GM12878 (cell line): ENCODE data around the gene VASP. TPM values are rescaled to one million over a fixed set of nuclear protein-coding genes. Genes with fewer than 3 reads are reported as not detected.

ENCODE experiments used
- ATAC-seq: fragments of 200-7000 bp; cut with Tn5 transposase; 3 replicates; pipeline ENCODE4 v1.9.1; 2020; ENCODE audit warnings: mild to moderate bottlenecking, moderate library complexity
- BruUV-seq: library from RNA; stranded (reverse); fragments of 400-500 nt; replicated peaks from 2 replicates; lab custom pipeline; 2021; lab: Mats Ljungman, UMichigan
- CTCF ChIA-PET: fragments of 300-600 bp; sonication (Branson Sonifier 250); formaldehyde crosslinking; extraction: SDS; loops from one replicate; lab custom pipeline; 2021; ENCODE audit warnings: inconsistent platforms; lab: Yijun Ruan, JAX
- POLR2A ChIA-PET: fragments of 350-600 bp; formaldehyde crosslinking; extraction: SDS; loops from one replicate; lab custom pipeline; 2021; ENCODE audit warnings: inconsistent platforms; lab: Charles Lee
- RAD21 ChIA-PET: fragments of 300-600 bp; sonication (Branson Sonifier 250); formaldehyde crosslinking; loops from one replicate; lab custom pipeline; 2023; ENCODE audit warnings: antibody characterized with exemption; ENCODE audit not compliant: unreplicated experiment; lab: Charles Lee
- SMC1A ChIA-PET: fragments of 300-600 bp; sonication (Branson Sonifier 250); formaldehyde crosslinking; loops from one replicate; lab custom pipeline; 2023; ENCODE audit not compliant: unreplicated experiment, uncharacterized antibody; lab: Charles Lee
- DNase-seq: peaks from one replicate; pipeline ENCODE4 v3.0.0-alpha.2; 2011; ENCODE audit warnings: low read depth, low spot score
- FAIRE-seq: peaks from 3 replicates; lab custom pipeline; 2011; peaks lifted over from hg19 to GRCh38; lab: Jason Lieb, UNC
- H2AFZ ChIP-seq: 2 replicates; pipeline ENCODE4 v1.6.0; 2011; ENCODE audit warnings: low read depth, low read length, control low read depth; ENCODE audit not compliant: control insufficient read depth
- H3K27ac ChIP-seq: 2 replicates; pipeline ENCODE4 v1.5.1; 2011; ENCODE audit warnings: control low read depth; ENCODE audit not compliant: control insufficient read depth, insufficient read depth
- H3K27me3 ChIP-seq, 2 experiments: replicated peaks in 1 of 2; 2 replicates each; pipeline versions ENCODE4 v1.6.0 to v1.6.1; 2011; ENCODE audit warnings: low read length in 1 of 2; ENCODE audit not compliant: control insufficient read depth in 2 of 2, insufficient read depth in 2 of 2
- H3K36me3 ChIP-seq, 2 experiments: 2 replicates each; pipeline ENCODE4 v1.5.1; 2011; ENCODE audit warnings: low read length in 1 of 2; ENCODE audit not compliant: control insufficient read depth in 2 of 2, insufficient read depth in 2 of 2
- H3K4me1 ChIP-seq: 2 replicates; pipeline ENCODE4 v1.6.1; 2011; ENCODE audit warnings: mild to moderate bottlenecking, low read length, moderate library complexity, mixed read lengths; ENCODE audit not compliant: control insufficient read depth, insufficient read depth
- H3K4me2 ChIP-seq: 2 replicates; pipeline ENCODE4 v1.6.0; 2011; ENCODE audit warnings: control low read depth; ENCODE audit not compliant: control insufficient read depth, insufficient read depth
- H3K4me3 ChIP-seq: fragments of 200-600 bp; sonication (generic); 2 replicates; pipeline ENCODE4 v1.5.1; 2016
- H3K79me2 ChIP-seq: 2 replicates; pipeline ENCODE4 v1.6.0; 2011; ENCODE audit warnings: low read length; ENCODE audit not compliant: control insufficient read depth, insufficient read depth
- H3K9ac ChIP-seq: 2 replicates; pipeline ENCODE4 v1.8.0; 2011; ENCODE audit warnings: low read length, control low read depth, mixed read lengths; ENCODE audit not compliant: control insufficient read depth, insufficient read depth
- H3K9me3 ChIP-seq: replicated peaks from 3 replicates; pipeline ENCODE4 v1.5.1; 2011; ENCODE audit warnings: mild to moderate bottlenecking, low read length; ENCODE audit not compliant: control insufficient read depth, insufficient read depth
- H4K20me1 ChIP-seq: 2 replicates; pipeline ENCODE4 v1.6.0; 2011; ENCODE audit not compliant: control insufficient read depth, insufficient read depth
- EED ChIP-seq: sonication (generic); IDR thresholded peaks from 2 replicates; pipeline ENCODE4 v1.6.1; 2016; ENCODE audit warnings: antibody characterized with exemption, low read depth
- EGR1 ChIP-seq, 2 experiments: IDR thresholded peaks; 1 replicate in 1 of 2; 2 replicates in 1 of 2; pipeline ENCODE4 v1.6.1; 2011 to 2012; ENCODE audit warnings: low read depth in 2 of 2, low read length in 2 of 2, borderline replicate concordance in 1 of 2, mild to moderate bottlenecking in 1 of 2, moderate library complexity in 1 of 2
- ESRRA ChIP-seq: IDR thresholded peaks from 2 replicates; pipeline ENCODE4 v1.6.1; 2012; ENCODE audit warnings: mild to moderate bottlenecking, low read length, improper control_type of control experiment
- GABPA ChIP-seq: IDR thresholded peaks from 2 replicates; pipeline ENCODE4 v1.6.1; 2014; ENCODE audit warnings: antibody characterized with exemption, low read depth, mild to moderate bottlenecking, inconsistent platforms
- IKZF1 ChIP-seq: fragments of 450-650 bp; conservative IDR thresholded peaks from 2 replicates; pipeline ENCODE4 v1.6.1; 2017; ENCODE audit warnings: antibody characterized with exemption, mild to moderate bottlenecking
- MEF2B ChIP-seq: fragments of 450-650 bp; IDR thresholded peaks from 2 replicates; pipeline ENCODE4 v1.6.1; 2018; ENCODE audit warnings: mild to moderate bottlenecking, moderate library complexity; ENCODE audit not compliant: partially characterized antibody, poor library complexity, severe bottlenecking
- NFIC ChIP-seq: IDR thresholded peaks from 2 replicates; pipeline ENCODE4 v1.6.1; 2012; ENCODE audit warnings: low read depth, mild to moderate bottlenecking, inconsistent platforms, low read length, moderate library complexity
- PKNOX1 ChIP-seq: fragments of 450-650 bp; IDR thresholded peaks from 2 replicates; pipeline ENCODE4 v1.6.1; 2016; ENCODE audit warnings: mild to moderate bottlenecking
- POLR2AphosphoS2 ChIP-seq: IDR thresholded peaks from 2 replicates; pipeline ENCODE4 v1.6.1; 2011; ENCODE audit warnings: low read depth, mild to moderate bottlenecking, low read length, improper control_type of control experiment, moderate library complexity
- RBBP5 ChIP-seq: fragments of 200-600 bp; sonication (generic); conservative IDR thresholded peaks from 2 replicates; pipeline ENCODE4 v1.6.1; 2016
- SMARCA5 ChIP-seq: fragments of 450-650 bp; IDR thresholded peaks from 2 replicates; pipeline ENCODE4 v1.6.1; 2017; ENCODE audit warnings: mild to moderate bottlenecking
- SREBF1 ChIP-seq: IDR thresholded peaks from 2 replicates; pipeline ENCODE4 v1.6.1; 2012; ENCODE audit warnings: mild to moderate bottlenecking, low read length
- ZBTB4 ChIP-seq: fragments of 450-650 bp; formaldehyde crosslinking; IDR thresholded peaks from 2 replicates; pipeline ENCODE4 v1.4.0; 2022; ENCODE audit warnings: mild to moderate bottlenecking, moderate library complexity
- ZNF217 ChIP-seq: fragments of 450-650 bp; IDR thresholded peaks from 2 replicates; pipeline ENCODE4 v1.6.1; 2017; ENCODE audit warnings: antibody characterized with exemption, mild to moderate bottlenecking
- ZSCAN29 ChIP-seq: fragments of 450-650 bp; IDR thresholded peaks from 2 replicates; pipeline ENCODE4 v1.6.1; 2017; ENCODE audit warnings: mild to moderate bottlenecking, moderate library complexity
- WGBS: methylation state at CpG from one replicate; pipeline ENCODE4 v1.1.6; 2016; ENCODE audit warnings: low lambda C conversion rate; ENCODE audit not compliant: insufficient replicate concordance, insufficient coverage; ENCODE audit errors: missing lambda C conversion rate; 5-methylcytosine and 5-hydroxymethylcytosine counted together
- in situ Hi-C: fragments of 300-500 bp; cut with MboI; formaldehyde crosslinking; loops from 9 replicates; pipeline ENCODE4 v1.14.3; 2018; ENCODE audit warnings: mixed read lengths
- intact Hi-C: fragments of 100-400 bp; cut with micrococcal nuclease; formaldehyde crosslinking; loops from one replicate; pipeline ENCODE4 v1.14.2; 2022; ENCODE audit not compliant: unreplicated experiment
- polyA plus RNA-seq, 11 experiments: library from polyadenylated mRNA; depleted of rRNA in 4 of 11; unstranded in 6 of 11; stranded (reverse) in 5 of 11; fragments of >200 nt; fragmentation: Nextera tagmentation in 4 of 11; fragmentation: Illumina TruSeq in 1 of 11; extraction: Ambion mirVana in 4 of 11; extraction: Trizol in 1 of 11; gene quantifications; 1 replicate in 1 of 11; 2 replicates in 10 of 11; pipeline versions ENCODE4 v1.2.1 to v1.2.3, GENCODE V29; 2011 to 2016; ENCODE audit warnings: inconsistent platforms in 2 of 11, missing spikeins in 2 of 11, low read depth in 1 of 11
- total RNA-seq, 4 experiments: library from RNA; depleted of rRNA in 3 of 4; stranded (reverse); fragments of >200 nt in 3 of 4; fragmentation: Illumina TruSeq in 1 of 4; extraction: Trizol in 1 of 4; gene quantifications; 2 replicates each; pipeline versions ENCODE4 v1.2.1 to v1.2.3, GENCODE V29; 2013 to 2021
- TF ChIP-seq, protein P1 (sequence below): fragments of 150-350 bp; IDR thresholded peaks from 2 replicates; pipeline ENCODE4 v1.6.1; 2016; ENCODE audit warnings: low read depth, low read length

The VASP gene
- total and polyA plus RNA-seq, 10 of the 15 experiments (the other 5 are each of a cell fraction or from before 2014, with no cell fraction given) = 19.5 to 298 (median 84.8) TPM

DNA sequence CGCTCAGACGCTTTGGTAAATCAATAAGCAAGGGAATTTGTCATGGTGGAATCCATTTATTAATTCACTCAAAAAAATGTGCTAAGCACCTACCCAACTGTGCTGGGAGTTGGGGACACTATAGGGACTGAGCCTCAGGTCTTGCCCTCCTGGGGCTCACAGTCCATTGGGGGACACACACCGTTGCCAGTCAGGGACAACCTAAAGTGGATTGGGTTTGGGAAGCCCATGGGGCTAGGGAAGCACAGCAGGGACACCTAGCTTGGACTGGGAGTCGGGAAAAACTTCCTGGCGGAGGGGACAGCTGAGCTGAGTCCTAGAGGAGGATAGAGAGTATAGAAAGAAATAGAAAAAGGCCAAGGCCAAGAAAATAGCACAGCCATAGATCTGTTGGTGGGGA, 31.0 kb upstream of the VASP start (continued):
- TF ChIP-seq SMARCA5 = no peak
- TF ChIP-seq ESRRA = no peak
- TF ChIP-seq, all 136 proteins: peak for 0

DNA sequence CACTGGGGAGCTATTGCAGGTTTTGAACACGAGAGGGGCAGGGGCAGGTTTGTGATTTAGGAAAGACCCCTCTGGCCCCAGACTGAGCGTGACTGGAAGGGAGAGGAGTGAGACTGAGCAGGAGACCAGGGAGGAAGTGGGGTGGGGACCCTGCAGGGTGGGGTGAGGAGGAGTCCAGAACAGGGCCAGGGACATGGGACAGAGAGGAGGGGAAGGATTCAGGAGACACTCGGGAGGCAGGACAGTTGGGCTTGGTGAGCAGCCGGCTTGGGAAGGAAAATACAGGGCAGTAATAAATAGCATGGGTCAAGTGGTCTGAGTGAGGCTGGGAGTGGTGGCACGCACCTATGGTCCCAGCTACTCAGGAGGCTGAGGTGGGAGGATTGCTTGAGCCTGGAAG, 30.1 kb upstream of the VASP start:
- WGBS = 59% methylated on average over 5 of the region's 5 CpGs
- no peak overlapping the region for H2AFZ ChIP-seq
- ATAC-seq (no peak), FAIRE-seq (no peak), DNase-seq (no peak)
- SMC1A ChIA-PET = interaction anchor here (0.7 to 6.6 kb wide), 5 partner anchors 8 to 50 kb away, joined by 3 to 145 read pairs (median 5); partner anchors contain the start of gene FOSB
- no peaks in the 10 kb centered on the region for H3K79me2 ChIP-seq
- CTCF ChIA-PET = interaction anchor here (0.6 to 9.0 kb wide), 8 partner anchors 9 to 165 kb away, joined by 3 to 385 read pairs (median 80); partner anchors contain the start of genes FOSB and PPP1R13L
- H3K27ac ChIP-seq = no peak overlapping the region
- H3K4me2 ChIP-seq = no peak overlapping the region
- in situ Hi-C loops = loop anchor here (5.0 kb wide), 1 partner anchor 35 kb away; no protein-coding TSS in a partner anchor
- intact Hi-C loops = loop anchor here (10.0 kb wide), 1 partner anchor 402 kb away; the partner anchor contains the start of genes GEMIN7 and ZNF296
- no TSS peak for BruUV-seq
- no peaks in the 10 kb centered on the region for H3K36me3 ChIP-seq
- H3K4me1 ChIP-seq = peaks cover 5% of the 10 kb centered on the region
- H4K20me1 ChIP-seq = no peaks in the 10 kb centered on the region
- POLR2A ChIA-PET = interaction anchor here (0.6 to 2.1 kb wide), 5 partner anchors 22 to 77 kb away, joined by 3 to 8 read pairs (median 5); no protein-coding TSS in a partner anchor
- H3K9ac ChIP-seq = no peak overlapping the region
- H3K27me3 ChIP-seq = peaks cover 0 to 2% of the 10 kb centered on the region in 2 experiments; a peak in 2 of 4 replicates
- RAD21 ChIA-PET = interaction anchor here (1.0 to 5.0 kb wide), 5 partner anchors 8 to 74 kb away, joined by 3 to 206 read pairs (median 6); partner anchors contain the start of genes FOSB and PPP1R13L
- H3K9me3 ChIP-seq = no peaks in the 10 kb centered on the region
- no peak overlapping the region for H3K4me3 ChIP-seq
- no peak for TF ChIP-seq NFIC
- no peak for TF ChIP-seq IKZF1
- no peak for TF ChIP-seq MEF2B
- TF ChIP-seq POLR2AphosphoS2 = no peak
- no peak for TF ChIP-seq ZNF217
- no peak for TF ChIP-seq ESRRA
- TF ChIP-seq ZBTB4 = no peak
- no peak for TF ChIP-seq PKNOX1
- no peak for TF ChIP-seq EGR1 (IDR thresholded peaks at IDR 0.05; ENCODE audit: borderline replicate concordance in 1 of 2, low read depth in 2 of 2, low read length in 2 of 2)
- TF ChIP-seq ZSCAN29 = no peak
- no peak for TF ChIP-seq SREBF1
- TF ChIP-seq GABPA = no peak
- no peak for TF ChIP-seq RBBP5
- TF ChIP-seq, protein P1, sequence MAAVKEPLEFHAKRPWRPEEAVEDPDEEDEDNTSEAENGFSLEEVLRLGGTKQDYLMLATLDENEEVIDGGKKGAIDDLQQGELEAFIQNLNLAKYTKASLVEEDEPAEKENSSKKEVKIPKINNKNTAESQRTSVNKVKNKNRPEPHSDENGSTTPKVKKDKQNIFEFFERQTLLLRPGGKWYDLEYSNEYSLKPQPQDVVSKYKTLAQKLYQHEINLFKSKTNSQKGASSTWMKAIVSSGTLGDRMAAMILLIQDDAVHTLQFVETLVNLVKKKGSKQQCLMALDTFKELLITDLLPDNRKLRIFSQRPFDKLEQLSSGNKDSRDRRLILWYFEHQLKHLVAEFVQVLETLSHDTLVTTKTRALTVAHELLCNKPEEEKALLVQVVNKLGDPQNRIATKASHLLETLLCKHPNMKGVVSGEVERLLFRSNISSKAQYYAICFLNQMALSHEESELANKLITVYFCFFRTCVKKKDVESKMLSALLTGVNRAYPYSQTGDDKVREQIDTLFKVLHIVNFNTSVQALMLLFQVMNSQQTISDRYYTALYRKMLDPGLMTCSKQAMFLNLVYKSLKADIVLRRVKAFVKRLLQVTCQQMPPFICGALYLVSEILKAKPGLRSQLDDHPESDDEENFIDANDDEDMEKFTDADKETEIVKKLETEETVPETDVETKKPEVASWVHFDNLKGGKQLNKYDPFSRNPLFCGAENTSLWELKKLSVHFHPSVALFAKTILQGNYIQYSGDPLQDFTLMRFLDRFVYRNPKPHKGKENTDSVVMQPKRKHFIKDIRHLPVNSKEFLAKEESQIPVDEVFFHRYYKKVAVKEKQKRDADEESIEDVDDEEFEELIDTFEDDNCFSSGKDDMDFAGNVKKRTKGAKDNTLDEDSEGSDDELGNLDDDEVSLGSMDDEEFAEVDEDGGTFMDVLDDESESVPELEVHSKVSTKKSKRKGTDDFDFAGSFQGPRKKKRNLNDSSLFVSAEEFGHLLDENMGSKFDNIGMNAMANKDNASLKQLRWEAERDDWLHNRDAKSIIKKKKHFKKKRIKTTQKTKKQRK = no peak
- TF ChIP-seq EED = no peak
